ENCODE data around the gene ISYNA1.
A peak's percentile ranks its signal among the peaks of the same experiment; 100 is the strongest.

Gene ISYNA1

GRCh38 chr19:18437491-18438330 is at the start of gene ISYNA1:
TSS of gene ISYNA1 (minus strand) at chr19:18438133. CDS start at chr19:18437979, 154 bp downstream.
- DNase-seq, result peak; percentile 83

- no peak for DNase-seq
Observed at GRCh38 chr19:18486746-18487145, 48.8 kb upstream of the ISYNA1 start.

GRCh38 chr19:18484992-18485391 is 47.1 kb upstream of the ISYNA1 start:
- DNase-seq, result no peak

GRCh38 chr19:18483119-18483890 is 45.4 kb upstream of the ISYNA1 start:
- DNase-seq, result no peak

GRCh38 chr19:18481505-18482222 is 43.7 kb upstream of the ISYNA1 start:
- DNase-seq, result no peak

GRCh38 chr19:18480006-18480691 is 42.2 kb upstream of the ISYNA1 start:
- DNase-seq, result no peak

GRCh38 chr19:18478545-18479311 is 40.8 kb upstream of the ISYNA1 start:
- DNase-seq, result peak; percentile 56

GRCh38 chr19:18477974-18478373 is 40.0 kb upstream of the ISYNA1 start:
- DNase-seq, result no peak

GRCh38 chr19:18477042-18477779 is 39.3 kb upstream of the ISYNA1 start:
- DNase-seq, result no peak

GRCh38 chr19:18476507-18477041 is 38.6 kb upstream of the ISYNA1 start:
- DNase-seq, result no peak

- no peak for DNase-seq
Observed at GRCh38 chr19:18475762-18476331, 37.9 kb upstream of the ISYNA1 start.

- no peak for DNase-seq
Observed at GRCh38 chr19:18475004-18475453, 37.1 kb upstream of the ISYNA1 start.

- DNase-seq, result no peak
Observed at GRCh38 chr19:18474366-18474887, 36.5 kb upstream of the ISYNA1 start.

- no peak for DNase-seq
Observed at GRCh38 chr19:18473706-18474087, 35.8 kb upstream of the ISYNA1 start.

GRCh38 chr19:18473003-18473705 is 35.2 kb upstream of the ISYNA1 start:
- DNase-seq, result no peak

- no peak for DNase-seq
Observed at GRCh38 chr19:18470787-18471186, 32.9 kb upstream of the ISYNA1 start.

GRCh38 chr19:18469069-18469846 is 31.3 kb upstream of the ISYNA1 start:
- peak; percentile 62 for DNase-seq

GRCh38 chr19:18468517-18468916 is 30.6 kb upstream of the ISYNA1 start:
- DNase-seq, result no peak

GRCh38 chr19:18467978-18468377 is 30.0 kb upstream of the ISYNA1 start:
- DNase-seq, result no peak
